Measurements from ENCODE around the gene PIK3R5.
A peak's percentile ranks its signal among the peaks of the same experiment; 100 is the strongest.
"Not testable (repeated sequence)": the region's sequence is repeated elsewhere in the genome, so short reads cannot be mapped to it uniquely, and the experiment has no call there.

The PIK3R5 gene, protein sequence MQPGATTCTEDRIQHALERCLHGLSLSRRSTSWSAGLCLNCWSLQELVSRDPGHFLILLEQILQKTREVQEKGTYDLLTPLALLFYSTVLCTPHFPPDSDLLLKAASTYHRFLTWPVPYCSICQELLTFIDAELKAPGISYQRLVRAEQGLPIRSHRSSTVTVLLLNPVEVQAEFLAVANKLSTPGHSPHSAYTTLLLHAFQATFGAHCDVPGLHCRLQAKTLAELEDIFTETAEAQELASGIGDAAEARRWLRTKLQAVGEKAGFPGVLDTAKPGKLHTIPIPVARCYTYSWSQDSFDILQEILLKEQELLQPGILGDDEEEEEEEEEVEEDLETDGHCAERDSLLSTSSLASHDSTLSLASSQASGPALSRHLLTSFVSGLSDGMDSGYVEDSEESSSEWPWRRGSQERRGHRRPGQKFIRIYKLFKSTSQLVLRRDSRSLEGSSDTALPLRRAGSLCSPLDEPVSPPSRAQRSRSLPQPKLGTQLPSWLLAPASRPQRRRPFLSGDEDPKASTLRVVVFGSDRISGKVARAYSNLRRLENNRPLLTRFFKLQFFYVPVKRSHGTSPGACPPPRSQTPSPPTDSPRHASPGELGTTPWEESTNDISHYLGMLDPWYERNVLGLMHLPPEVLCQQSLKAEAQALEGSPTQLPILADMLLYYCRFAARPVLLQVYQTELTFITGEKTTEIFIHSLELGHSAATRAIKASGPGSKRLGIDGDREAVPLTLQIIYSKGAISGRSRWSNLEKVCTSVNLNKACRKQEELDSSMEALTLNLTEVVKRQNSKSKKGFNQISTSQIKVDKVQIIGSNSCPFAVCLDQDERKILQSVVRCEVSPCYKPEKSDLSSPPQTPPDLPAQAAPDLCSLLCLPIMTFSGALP

DNA sequence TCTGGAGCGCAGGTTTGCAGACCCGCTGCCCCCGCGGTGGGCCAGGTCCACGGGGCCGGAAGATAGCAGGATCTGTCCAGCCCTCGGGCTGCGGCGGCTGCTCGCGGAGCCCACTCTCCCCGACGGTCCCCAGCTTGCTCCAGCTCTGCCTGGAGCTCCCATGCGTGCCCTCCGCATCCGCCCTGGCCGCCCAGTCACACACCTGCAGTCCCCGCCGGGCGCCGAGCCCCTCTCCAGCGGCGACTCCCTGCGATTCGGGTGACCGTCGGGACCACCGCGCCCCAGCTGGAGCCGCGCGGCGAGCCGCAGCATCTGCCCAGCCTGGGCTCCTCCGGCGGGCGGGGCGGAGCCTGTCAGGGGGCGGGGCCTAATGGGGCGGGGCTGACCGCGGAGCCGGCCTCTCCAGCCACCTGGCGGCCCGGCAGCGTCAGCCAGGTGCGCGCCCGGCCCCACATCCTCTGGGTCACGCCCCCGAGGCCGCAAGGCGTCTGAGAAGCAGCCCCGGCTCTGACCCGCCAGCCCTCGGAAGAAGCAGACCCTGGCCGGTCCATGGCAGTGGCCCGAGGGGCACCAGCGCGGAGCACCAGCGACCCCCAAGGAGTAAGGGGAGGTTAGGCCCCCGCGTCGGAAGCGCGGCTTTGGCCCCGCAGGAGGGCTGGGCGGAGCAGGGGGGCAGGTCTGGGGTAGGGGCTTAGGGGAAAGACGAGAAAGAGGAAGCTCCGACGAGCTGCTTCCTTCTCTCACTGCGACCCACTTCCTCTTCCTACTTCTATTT is at the start of gene PIK3R5:
PIK3R5 (minus strand) TSS at position 314 of the 775 bp plus-strand sequence. CDS start 54,213 bp downstream, outside the sequence.
- peak; percentile 83 for DNase-seq

DNA sequence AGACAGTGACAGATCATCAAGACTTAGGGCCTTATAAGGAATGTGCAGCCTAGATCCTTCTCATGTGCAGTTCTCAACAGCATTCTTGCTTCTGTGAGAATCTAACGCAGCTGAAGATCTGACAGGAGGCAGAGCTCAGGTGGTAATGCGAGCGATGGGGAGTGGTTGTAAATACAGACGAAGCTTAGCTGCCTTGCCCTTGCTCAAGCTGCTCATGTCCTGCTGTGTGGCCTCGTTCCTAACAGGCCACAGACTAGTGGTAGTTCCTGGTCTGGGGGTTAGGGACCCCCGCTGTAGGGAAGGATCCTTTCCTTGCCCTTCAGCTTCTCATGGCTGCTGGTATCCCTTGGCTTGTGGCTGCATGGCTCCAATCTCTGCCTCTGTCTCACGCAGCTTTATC is 45.5 kb upstream of the PIK3R5 start:
- DNase-seq: no peak

DNA sequence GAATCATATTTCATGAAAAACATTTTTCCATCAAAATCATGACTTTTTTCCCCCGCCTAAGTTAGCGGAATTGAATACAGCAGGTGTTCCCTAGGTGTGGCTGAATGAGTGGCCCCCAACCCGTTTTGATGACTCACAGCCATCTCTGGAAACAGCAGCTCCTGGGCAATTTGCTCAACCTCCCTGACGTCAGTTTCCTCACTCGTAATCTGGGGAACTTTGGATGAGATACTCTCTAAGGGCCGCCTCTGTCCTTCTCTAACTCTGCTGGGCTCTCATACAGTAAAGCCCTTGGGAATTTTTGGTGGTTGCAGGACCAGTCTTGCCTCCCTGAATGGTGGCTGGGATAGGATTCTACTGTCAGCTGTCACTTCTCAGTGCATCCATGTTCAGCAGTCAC is 44.2 kb upstream of the PIK3R5 start:
- no peak for DNase-seq

DNA sequence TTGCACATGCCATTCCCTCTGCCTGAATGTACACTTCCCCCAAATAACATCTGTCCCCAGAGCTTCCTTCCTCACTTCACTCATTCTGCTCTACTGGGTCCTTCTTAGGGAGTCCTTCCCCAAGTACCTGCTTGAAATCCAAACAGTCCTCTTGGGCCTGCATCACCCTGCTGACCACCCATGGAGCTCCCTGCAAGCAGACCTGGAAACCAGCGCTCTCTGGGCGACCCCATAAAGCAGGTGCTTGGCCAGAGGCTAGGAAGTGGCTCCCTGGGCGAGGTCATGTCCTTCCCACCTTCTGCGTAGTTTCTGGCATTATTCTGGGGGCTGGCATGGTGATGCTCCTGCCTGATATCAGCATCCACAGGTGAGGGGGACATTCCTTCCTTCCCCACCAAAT is 43.6 kb upstream of the PIK3R5 start:
- DNase-seq: no peak

DNA sequence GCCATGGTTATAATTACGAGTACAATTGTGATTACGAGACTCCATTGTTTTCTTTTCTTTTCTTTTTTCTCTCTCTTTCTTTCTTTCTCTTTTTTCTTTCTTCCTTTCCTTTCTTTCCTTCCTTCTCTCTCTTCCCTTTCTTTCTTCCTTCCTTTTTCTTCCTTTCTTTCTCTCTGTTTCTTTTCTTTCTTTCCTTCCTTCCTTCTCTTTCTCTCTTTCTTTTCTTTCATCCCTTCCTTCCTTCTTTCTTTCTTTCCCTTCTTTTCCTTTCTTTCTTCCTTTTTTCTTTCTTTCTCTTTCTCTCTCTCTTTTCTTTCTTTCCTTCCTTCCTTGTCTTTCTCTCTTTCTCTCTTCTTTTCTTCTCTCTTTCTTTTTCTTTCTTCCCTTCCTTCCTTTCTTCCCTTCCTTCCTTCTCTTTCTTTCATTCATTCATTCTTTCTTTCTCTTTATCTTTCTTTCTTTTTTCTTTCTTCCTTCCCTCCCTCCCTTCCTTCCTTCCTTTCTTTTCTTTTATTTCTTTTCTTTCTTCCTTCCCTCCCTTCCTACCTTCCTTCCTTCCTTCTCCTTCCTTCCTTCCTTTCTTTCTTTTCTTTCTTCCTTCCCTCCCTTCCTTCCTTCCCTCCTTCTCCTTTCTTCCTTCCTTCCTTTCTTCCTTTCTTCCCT is 41.7 kb upstream of the PIK3R5 start:
- DNase-seq: no peak

DNA sequence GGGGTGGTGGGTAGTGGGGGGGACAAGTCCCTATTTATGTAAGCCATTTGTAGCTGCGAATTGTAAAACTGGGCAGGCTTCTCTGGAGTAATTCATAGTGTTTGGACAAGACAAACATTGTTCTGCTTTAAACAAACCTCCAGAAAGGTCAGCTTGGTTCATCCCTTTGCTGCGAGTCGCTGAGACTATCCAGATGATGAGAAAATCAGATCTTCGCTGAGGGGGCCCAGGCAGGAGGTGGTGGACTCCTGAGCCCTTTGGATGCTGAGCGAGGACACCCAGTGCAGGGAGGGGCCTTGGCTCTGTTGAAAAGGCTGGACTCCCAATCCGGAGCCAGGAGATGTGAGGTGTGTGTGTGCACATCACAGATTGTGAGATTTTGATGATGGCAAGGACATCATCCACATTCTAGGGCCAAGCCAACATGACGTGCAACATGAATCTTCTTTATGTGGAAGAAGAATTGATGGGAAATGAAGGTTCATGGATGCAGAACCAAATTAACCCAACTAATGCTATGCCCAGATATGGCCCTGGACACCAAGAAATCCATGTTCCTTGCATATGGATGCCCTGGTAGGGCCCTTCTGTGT is 40.8 kb upstream of the PIK3R5 start:
- DNase-seq: no peak

DNA sequence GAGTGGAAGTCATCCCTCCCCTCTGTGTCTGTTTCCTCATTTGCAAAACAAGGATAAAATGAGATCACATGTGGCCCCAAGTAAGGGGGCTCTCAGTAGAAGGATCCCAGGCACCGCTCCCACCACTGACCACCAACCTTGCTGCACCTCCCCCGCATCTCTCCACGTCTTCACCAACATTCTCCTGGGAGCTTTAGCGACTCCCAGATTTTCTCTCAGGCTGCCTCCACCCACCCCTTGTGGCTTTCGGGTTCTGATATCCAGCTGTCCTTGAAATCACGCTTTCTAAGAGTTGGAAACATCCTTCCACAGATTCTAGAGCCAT is 39.4 kb upstream of the PIK3R5 start:
- no peak for DNase-seq

DNA sequence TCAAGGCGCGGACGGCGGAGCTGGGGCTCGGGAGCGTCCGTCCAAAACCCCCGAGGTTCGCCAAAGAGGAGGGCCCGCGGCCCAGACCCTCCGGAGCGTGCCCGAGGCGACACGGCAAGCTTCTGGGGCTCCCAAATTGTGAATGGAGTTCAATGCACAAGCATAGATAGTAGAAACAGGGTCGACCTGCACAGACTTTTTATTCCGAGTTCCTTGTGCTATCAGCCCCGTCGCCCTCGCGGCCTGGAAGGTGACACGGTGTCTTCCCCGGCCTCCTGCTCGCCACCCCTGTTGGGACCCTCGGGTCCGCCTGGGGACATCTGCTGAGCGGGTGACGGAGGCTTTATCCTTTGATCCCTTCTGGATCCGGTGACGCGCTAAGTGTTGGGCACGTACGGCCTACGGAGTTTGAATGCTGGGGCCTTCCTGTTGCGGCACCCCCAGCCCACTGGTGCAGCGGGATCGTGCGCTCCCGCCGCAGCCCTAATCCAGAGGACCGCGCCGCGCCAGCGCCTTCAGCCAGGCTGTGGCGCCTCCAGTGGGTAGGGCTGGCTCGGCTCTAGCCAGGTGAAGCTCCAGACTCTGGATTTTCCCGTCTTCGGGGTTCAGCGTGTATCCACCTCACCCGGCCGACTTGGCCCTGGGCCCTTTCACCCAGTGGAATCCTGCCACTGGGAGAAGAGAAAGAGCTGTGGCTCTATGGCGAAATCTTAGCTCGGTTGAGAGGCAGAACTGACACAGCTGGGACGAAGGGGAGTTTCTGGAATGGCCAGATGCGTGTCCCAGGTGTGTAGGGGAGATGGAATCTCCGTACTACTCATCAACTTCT is 38.8 kb upstream of the PIK3R5 start:
- no peak for DNase-seq

DNA sequence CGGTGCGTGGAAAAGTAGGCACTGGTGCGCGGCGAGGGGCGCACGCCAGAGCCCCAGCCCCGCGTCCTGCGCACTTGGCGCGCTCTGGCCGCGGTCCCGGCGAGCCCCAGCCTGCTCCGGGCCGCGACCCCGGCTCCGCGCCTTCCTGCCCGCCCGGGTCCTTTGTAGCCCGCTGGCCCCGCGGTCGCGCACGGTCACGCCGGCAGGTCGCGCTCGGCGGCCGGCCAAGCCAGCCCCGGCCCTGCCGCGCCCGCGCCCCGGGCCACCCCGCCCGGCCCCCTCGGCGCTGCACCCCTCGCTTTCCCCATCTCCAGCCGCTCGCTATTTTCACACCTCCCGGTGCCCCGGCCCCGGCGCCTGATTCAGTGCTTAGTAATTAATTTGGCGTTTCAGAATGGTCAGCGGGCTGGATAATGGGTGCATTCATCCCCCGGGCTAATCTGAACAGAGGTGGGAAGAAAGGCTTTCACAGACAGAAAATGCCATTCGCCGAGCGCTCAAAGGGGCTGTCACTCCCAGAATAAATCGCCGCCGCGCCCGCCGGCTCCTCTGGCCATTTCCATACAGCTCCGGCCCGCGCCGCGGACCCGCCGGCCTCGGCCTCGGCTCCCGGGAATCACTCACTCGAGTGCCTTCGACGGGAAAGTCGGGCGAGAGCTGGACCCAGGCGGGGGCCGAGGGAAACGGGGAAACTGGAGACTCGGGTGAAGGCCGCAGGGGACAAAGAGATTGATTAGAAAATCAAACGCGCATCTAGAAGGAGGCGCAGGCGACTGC is 38.0 kb upstream of the PIK3R5 start:
- DNase-seq: no peak

DNA sequence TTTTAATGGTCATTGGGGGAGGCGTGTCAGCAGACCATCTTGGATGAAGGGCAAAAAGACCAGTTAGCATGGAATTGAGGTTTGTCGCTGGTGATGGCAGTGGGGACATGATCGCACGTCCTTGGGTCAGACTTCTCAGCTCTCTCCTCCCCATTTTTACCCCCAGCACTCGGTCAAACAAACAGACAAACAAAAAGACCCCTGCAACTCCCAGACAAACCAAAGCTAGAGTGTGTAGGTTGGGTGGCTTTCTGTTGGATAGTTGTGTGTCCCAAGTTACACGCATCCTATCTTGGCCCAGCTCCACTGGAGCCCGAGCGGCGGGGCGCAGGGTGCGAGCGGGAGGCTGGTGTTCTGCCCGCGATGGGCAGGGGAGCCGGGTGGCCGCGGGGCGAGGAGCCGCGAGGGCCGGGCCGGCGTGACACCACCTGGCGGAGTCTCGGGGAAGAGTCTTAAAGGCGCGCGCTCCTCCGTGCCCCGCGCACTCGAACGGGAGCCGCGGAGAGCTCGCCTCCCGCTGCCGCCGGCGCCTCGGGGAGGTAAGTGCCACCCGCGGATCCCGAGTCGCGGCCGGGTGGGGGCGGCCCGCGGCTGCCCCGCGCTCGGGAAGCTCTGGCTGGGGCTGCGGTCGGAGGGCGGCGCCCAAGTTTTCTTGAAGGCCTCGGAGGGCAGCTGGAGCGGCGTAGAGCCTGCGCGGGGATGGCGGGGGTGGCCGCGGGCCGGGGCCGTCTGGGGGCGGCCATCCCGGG is 37.3 kb upstream of the PIK3R5 start:
- peak; percentile 44 for DNase-seq

DNA sequence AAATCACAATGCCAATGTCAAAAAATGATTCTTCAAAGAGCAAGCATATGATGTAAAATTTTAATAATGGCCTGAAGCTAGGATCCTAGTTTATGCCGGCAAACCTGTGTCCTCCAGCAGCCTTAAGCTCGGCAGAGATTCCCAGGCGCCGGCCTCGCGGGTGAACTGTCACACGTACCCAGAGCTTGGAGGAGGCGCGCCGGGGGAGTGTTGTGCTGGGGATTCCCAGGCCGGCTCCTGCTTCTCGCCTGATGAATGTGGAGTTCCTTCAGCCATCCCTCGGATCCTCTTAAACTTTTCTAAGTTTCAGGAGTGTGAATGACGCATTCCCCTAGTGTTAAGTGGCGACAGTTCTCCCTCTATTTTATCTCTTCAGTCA is 36.7 kb upstream of the PIK3R5 start:
- DNase-seq: no peak

DNA sequence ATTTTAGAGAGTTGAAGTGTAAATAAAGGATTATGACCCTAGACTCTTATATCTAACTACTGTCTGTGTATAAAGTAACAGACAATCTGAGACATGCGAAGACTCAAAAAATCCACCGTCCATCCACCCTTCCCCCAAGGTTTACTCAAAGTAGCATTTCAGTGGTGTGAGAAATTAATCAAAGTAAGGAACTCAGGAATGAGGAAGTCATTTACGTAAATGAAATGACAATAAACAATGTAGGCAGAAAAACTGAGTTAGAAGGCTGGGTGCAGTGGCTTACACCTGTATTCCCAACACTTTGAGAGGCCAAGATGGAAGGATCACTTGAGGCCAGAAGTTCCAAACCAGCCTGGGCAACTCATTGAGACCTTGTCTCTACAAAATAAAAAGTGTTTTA is 36.1 kb upstream of the PIK3R5 start:
- DNase-seq: no peak

DNA sequence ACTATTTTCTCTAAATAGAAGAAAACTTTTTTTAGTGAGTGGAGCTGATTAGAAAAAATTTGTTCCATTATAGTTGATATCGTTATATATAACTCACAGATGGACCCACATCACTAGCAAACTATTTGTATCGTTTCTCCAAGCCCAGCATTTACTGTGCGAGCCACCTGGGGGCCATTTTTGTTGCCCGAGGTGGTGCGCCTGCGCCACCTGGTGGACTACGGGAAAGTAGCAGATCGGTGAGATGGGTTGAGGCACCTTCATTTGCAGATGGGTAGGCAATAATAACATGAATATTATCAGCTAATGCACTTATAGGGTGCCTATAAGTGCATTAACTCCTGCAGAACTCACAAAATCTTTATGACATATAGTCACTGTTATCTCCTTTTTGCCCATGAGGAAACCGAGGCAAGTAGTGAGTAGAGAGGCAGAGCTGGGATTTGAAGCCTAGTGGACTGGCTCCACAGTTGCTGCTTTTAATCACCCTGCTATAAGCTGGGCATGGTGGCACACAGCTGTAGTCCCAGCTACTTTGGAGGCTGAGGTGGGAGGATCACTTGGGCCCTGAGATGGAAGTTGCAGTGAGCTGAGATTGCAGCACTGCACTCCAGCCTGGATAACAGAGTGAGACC is 32.6 kb upstream of the PIK3R5 start:
- DNase-seq: peak; percentile 85

DNA sequence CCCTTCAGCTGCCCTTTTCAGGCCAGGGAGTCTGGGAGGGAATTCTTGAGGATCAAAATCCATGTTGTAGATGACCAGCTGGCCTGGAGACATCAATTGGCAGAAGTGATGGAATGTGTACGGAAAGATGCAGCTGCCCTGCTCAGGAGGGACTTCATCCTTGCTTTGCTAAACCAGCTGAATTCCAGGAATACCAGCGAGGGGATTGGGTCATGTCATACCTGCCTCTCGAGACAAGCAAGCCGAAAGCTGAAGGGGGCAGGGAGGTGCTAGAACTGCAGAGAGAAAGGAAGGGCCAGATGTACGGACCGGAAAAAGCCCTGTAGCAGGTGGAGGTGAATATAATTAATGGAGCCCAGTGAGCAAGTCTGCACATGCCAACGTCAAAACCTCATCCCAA is 30.2 kb upstream of the PIK3R5 start:
- no peak for DNase-seq

DNA sequence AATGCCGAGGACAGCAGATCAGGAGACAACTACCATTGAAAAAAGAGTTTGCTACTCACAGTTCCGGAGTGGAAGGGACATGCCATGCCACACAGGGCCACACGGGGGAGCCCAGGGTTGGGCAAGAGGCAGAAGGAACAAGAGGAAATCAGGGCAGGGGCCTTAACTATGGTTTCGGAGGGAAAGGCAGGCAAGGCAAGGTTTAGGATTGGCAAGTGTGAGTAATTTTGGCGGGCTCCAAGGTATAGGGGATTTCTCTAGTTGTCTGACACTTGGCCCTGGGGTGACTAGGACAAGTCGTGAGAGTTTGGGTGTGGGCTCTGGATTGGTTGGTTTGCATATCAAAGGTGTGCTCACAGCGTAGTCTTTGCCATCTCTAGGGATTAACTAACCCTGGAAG is 28.8 kb upstream of the PIK3R5 start:
- DNase-seq: peak; percentile 74

DNA sequence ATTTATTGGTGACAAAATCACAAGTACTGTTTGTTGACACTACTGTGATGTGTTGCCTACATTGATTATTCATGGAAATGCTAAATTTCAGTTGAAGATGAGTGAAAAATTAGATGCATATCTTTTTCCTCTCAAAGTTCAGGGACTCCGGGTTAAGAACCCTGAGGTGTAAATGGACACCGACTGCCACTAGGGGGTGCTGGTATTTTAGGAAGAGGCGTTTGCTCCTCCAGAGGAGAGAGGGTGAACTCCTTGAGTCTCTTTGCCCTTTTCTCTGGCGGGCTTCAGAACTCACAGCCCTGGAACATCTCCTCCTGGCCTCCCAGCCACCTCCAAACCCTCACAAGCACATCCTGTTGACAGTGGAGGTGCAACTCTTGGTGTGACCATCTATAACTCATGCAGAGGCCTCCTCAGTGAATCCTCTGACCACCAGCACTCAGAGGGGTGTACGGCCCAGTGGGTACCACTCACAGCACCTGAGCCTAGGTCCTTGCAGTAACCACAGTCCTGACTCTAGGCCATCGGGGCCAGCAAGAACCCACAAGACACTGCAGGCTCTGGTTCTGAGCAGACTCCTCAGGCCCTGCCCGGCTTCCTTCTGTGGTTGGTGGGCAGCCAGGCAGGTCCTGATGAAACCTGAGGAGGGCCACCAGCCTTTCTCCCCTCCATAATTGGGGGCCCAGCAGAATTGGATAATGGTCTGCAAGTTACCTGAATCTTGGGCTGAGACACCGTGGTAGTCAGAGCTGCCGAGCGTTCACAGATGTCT is 26.2 kb upstream of the PIK3R5 start:
- peak; percentile 76 for DNase-seq

DNA sequence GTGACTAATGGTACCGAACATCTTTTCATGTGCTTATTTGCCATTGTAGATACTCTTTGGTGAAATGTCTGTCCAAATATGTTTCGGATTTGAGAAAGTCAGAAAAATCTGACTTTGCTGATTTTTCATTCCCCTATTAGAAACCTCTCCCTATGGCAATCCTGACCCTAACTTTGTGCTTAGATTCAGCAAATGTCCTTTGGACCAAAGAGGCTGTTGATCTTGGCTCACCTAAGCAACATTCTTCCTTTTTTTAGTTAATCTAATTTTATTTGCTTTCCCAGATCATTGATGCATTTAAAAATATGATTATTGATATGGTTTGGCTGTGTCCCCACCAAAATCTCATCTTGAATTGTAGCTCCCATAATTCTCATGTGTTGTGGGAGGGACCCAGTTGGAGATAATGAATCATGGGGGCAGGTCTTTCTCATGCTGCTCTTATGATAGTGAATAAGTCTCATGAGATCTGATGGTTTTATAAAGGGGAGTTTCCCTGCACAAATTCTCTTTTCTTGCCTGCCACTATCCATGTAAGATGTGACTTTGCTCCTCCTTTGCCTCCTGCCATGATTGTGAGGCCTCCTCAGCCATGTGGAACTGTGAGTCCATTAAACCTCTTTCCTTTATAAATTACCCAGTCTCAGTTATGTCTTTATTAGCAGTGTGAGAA is 22.9 kb upstream of the PIK3R5 start:
- DNase-seq: not testable (repeated sequence)

DNA sequence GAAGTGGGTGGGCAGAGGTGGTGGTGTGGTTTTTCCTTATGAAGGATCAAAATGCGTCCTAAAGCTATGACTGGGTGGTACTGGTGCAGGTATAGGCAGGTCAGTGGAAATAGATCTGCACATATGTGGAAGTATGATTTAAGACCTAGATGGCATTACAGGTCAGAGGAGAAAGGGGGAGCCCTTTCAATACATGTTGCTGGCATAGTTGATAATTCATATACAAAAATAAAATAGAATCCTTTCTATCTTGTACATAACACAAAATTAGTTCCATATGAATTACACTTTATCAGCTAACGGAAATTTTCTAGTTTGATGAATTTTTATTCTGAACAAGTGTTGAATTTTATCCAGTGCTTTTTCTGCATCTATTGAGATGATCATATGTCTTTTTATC is 20.8 kb upstream of the PIK3R5 start:
- DNase-seq: no peak

Data from activated CD4-positive, alpha-beta T cell treated with anti-CD3 and anti-CD28 coated beads, Interleukin-2, Interleukin-6, amounts not matched to agents 100 ng/mL and 50 ng/mL, durations not matched to agents 16 hours and 8 hours (primary cell).